Spleen (tissue), 7 donors: ENCODE measurements around the gene PLG.

ENCODE experiments used
- POLR2AphosphoS5 ChIP-seq, 3 donors: sonication (generic); formaldehyde crosslinking; IDR thresholded peaks; one replicate each; pipeline ENCODE4 v1.5.1; 2017; ENCODE audit warnings: antibody characterized with exemption in 3 of 3
- TF ChIP-seq, protein P1 (sequence below), 11 experiments: fragments of 200-600 bp in 7 of 11; fragments of 450-650 bp in 4 of 11; sonication (generic) in 4 of 11; IDR thresholded peaks in 8 of 11; conservative IDR thresholded peaks in 3 of 11; 1 replicate in 7 of 11; 2 replicates in 4 of 11; pipeline versions ENCODE4 v1.4.0 to v1.8.0; 2016 to 2021; ENCODE audit warnings: antibody characterized with exemption in 11 of 11, inconsistent platforms in 4 of 11, mild to moderate bottlenecking in 1 of 11
- donor health status: DM: no; HTN: no; CAD: no; lungs with moderate emphysema.
- donor health status: DM: no; HTN: no; CAD: no.
- donor health status: DM: no; HTN: no; CAD: no.

DNA sequence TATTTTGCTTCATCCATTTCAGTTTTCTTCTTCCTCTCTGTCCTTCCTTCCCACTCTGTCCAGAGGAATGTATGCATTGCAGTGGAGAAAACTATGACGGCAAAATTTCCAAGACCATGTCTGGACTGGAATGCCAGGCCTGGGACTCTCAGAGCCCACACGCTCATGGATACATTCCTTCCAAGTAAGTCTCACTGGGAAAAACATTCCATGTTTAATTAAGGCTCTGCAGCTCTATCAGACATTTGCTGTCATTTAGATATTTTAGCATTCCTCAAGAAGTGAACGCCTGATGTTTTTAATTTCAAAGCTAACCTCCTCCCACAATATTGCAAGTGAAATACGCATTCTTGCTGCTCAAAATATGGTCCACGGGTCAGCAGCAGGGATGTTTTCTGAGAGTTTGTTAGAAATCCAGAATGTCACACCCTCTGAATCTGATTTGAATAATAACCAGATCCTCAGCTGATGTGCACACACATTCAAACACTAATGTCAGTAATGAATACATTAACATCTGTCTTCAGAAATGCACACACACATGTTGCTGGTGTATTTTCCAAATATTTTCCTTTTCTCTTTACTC lies 12.8 kb downstream of the PLG start:
- TF ChIP-seq, protein P1, sequence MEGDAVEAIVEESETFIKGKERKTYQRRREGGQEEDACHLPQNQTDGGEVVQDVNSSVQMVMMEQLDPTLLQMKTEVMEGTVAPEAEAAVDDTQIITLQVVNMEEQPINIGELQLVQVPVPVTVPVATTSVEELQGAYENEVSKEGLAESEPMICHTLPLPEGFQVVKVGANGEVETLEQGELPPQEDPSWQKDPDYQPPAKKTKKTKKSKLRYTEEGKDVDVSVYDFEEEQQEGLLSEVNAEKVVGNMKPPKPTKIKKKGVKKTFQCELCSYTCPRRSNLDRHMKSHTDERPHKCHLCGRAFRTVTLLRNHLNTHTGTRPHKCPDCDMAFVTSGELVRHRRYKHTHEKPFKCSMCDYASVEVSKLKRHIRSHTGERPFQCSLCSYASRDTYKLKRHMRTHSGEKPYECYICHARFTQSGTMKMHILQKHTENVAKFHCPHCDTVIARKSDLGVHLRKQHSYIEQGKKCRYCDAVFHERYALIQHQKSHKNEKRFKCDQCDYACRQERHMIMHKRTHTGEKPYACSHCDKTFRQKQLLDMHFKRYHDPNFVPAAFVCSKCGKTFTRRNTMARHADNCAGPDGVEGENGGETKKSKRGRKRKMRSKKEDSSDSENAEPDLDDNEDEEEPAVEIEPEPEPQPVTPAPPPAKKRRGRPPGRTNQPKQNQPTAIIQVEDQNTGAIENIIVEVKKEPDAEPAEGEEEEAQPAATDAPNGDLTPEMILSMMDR (IDR thresholded peaks at IDR 0.05 in 8 of 11, conservative IDR thresholded peaks at IDR 0.05 in 3 of 11) = no peak
- no peak for TF ChIP-seq POLR2AphosphoS5 (IDR thresholded peaks at IDR 0.05)
